ENCODE results near the gene NR1D1.

The NR1D1 gene

GRCh38 chr17:40111221-40112128 is 11.1 kb upstream of the NR1D1 start:
- DNase-seq = peak; percentile 66

GRCh38 chr17:40110026-40110845 is 9.8 kb upstream of the NR1D1 start:
- DNase-seq = no peak

GRCh38 chr17:40108970-40109824 is 8.8 kb upstream of the NR1D1 start:
- no peak for DNase-seq

- DNase-seq = no peak
Measured at GRCh38 chr17:40107522-40108174, 7.3 kb upstream of the NR1D1 start.

- DNase-seq = no peak
Measured at GRCh38 chr17:40106760-40107521, 6.6 kb upstream of the NR1D1 start.

GRCh38 chr17:40105861-40106759 is 5.7 kb upstream of the NR1D1 start:
- DNase-seq = no peak

GRCh38 chr17:40104594-40105486 is 4.5 kb upstream of the NR1D1 start:
- peak; percentile 19 for DNase-seq

GRCh38 chr17:40103688-40104087 is 3.3 kb upstream of the NR1D1 start:
- no peak for DNase-seq

GRCh38 chr17:40103071-40103661 is 2.8 kb upstream of the NR1D1 start:
- no peak for DNase-seq

- DNase-seq = no peak
Measured at GRCh38 chr17:40101367-40102210, 1.2 kb upstream of the NR1D1 start.

- peak; percentile 90 for DNase-seq
Measured at GRCh38 chr17:40100669-40101366, 429 bp upstream of the NR1D1 start.

- no peak for DNase-seq
Measured at GRCh38 chr17:40099619-40100418, 570 bp downstream of the NR1D1 start.

- peak; percentile 100 for DNase-seq
Measured at GRCh38 chr17:40098846-40099618, 1.4 kb downstream of the NR1D1 start.

GRCh38 chr17:40097931-40098845 is 2.2 kb downstream of the NR1D1 start:
- DNase-seq = no peak

GRCh38 chr17:40097087-40097486 is 3.3 kb downstream of the NR1D1 start:
- DNase-seq = no peak

All from stimulated activated naive CD4-positive, alpha-beta T cell treated with Interleukin-2 at 50 U/mL for 16 hours (primary cell).